PC-9 (cell line): ENCODE results near the gene OAT.

Source experiments
- CTCF ChIP-seq: fragments of 200-600 bp; sonication (generic); conservative IDR thresholded peaks from 2 replicates; pipeline ENCODE4 v1.6.1; 2017; ENCODE audit warnings: mixed run types, antibody characterized with exemption, mild to moderate bottlenecking, moderate library complexity
- EZH2 ChIP-seq: fragments of 200-600 bp; sonication (generic); IDR thresholded peaks from 2 replicates; pipeline ENCODE4 v1.8.0; 2017; ENCODE audit warnings: antibody characterized with exemption, low read depth

DNA sequence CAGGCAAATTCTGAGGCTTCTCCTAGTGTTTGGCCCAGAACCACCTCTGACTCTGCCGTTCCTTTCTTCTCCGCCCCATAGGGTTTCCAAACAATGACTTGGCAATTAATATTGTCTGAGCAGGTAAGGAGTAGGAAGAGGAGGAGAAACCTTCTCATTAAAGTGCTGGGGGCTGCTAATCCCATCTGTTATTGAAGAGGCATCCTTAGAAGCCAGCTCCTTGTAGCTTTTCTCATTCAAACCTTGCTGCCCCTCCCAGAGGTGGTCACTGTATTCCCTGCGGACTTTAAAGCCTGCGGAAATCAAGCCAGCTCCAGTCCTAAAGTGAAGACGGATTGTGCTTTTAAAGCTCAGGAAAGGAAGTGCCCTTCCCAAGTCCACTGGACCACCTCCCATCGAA is 32.6 kb upstream of the OAT start:
- TF ChIP-seq CTCF, result no peak
- no peak for TF ChIP-seq EZH2
